Measurements from ENCODE around the gene JAK1.

Gene JAK1

GRCh38 chr1:64790832-64791487 is 175.4 kb downstream of the JAK1 start:
- no peak for DNase-seq

Measured in anterior cingulate cortex (tissue), 58 donors.